H1 (cell line): ENCODE measurements around the gene TBC1D20. TPM values are rescaled to one million over a fixed set of nuclear protein-coding genes. Genes with fewer than 3 reads are reported as not detected.

Source experiments
- TEAD4 ChIP-seq: IDR thresholded peaks from 2 replicates; pipeline ENCODE4 v1.6.1; 2012; ENCODE audit warnings: low read depth, low read length, inconsistent platforms, mixed read lengths
- polyA plus RNA-seq, 7 experiments: library from polyadenylated mRNA; depleted of rRNA in 3 of 7; stranded (reverse) in 5 of 7; unstranded in 2 of 7; fragments of >200 nt in 5 of 7; fragments of 200-250 nt in 2 of 7; gene quantifications; 1 replicate in 5 of 7; 2 replicates in 1 of 7; 4 replicates in 1 of 7; pipeline versions ENCODE4 v1.2.1 to v1.2.3, GENCODE V29; 2011 to 2013; ENCODE audit warnings: missing spikeins in 2 of 7, mixed read lengths in 2 of 7
- total RNA-seq: library from RNA; stranded (reverse); fragmentation: NEBNext Ultra II Directional; extraction: Animal tissue kit (Norgen Biotek cat#: 25700); gene quantifications from 2 replicates; pipeline ENCODE4 v1.2.1, GENCODE V29; 2021

The TBC1D20 gene
- total and polyA plus RNA-seq, 2 of the 8 experiments (the other 6 are each of a cell fraction or from before 2014, with no cell fraction given) = 14.5 to 17.1 TPM

DNA sequence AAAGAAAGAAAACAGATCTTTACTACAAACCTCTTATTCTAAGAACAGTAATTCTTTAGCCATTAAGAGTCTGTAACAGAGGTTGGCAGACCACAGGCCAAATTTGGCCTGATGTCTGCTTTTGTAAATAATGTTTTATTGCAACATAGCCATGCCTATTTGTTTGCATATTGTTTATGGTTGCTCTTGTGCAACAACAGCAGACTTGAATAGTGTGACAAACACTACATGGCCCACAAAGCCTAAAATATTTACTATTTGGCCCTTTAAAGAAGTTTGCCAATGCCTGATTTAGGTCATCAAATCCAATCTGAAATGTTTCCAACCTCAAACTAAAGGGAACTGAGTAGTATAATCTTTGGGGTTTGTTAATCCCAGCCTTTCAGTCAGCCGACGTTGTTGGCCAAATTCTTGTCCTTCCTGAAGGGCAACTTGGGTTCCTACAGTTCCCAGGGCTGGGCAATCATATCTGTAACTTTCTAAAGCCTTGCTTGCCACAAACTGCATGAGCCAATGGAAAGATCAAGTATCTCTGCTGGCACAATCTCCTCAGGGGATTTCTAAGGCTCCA lies 33.9 kb upstream of the TBC1D20 start (continued):
- TF ChIP-seq TEAD4 = no peak
